CD4-positive, alpha-beta T cell treated with Interleukin-2 at 100 ng/mL for 4 hours (primary cell): ENCODE data around the gene AARS1.
A peak's percentile ranks its signal among the peaks of the same experiment; 100 is the strongest.
"Not testable (repeated sequence)": the region's sequence is repeated elsewhere in the genome, so short reads cannot be mapped to it uniquely, and the experiment has no call there.

Experiments
- DNase-seq: peaks from one replicate; pipeline ENCODE4 v3.0.0-alpha.2; 2020; ENCODE audit warnings: low spot score

AARS1 gene

DNA sequence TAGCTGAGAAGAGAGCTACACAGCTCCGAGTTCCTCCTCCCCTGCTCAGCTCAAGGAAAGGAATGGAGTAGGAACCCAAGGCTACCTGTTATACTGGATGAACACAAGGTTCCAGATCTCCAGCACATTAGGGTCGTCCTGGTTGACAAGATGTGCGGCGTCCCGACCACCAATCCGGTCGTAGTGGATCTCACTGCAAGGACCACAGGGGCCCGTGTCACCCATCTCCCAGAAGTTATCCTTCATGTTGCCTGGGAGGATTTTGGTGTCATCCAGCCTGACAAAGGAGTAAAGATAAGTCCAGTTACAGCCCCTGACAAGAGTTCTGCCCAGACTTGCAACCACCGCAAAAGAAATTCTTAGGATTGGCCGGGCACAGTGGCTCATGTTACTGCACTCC is 17.6 kb downstream of the AARS1 start:
- DNase-seq = no peak

DNA sequence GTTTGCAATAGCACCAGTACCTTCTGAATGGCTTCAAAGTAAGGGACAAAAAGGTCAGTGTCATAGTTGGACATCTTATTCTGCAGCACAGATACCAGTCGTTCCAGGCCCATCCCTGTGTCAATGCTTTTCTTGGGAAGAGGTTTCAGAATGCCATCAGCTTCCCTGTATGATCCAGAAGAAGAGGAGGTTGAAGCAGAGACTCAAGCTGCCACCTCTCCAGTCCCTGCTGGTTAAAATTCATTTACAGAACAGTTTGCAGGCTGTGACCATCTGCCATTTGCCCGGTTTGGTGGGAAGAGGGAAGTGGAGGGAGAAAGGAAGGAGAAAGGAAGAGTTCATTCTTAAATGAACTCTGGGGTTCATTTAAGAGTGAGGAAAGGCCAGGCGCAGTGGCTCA is 19.1 kb downstream of the AARS1 start:
- no peak for DNase-seq

DNA sequence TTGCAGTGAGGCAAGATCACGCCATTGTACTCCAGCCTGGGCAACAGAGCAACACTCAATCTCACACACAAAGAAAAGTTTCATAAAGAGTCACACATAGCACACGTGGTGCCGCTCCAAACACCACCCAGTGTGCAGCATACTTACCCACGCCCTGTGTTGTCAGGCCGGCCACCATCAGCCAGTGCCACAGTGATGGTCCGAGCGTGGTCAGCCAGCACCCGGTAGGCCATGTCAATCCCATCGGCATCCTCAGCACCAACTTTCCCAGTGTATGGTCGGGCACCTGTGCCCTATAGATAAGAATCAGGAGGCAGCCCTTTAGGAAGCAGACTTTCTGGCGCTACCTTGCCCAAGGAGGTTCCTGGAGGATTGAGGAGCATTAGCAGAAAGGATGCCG is 19.8 kb downstream of the AARS1 start:
- DNase-seq = no peak

DNA sequence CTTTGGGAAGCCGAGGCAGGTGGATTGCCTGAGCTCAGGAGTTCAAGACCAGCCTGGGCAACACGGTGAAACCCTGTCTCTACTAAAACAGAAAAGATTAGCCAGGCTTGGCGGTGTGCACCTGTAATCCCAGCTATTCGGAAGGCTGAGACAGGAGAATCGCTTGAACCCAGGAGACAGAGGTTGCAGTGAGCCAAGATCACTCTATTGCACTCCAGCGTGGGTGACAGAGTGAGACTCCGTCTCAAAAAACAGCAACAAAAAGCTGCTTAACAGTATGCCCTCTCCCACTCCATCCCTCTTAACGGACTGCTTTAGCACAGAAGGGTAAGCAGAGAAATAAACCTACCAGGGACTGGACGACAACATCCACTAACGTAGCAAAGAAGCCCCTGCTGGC is 21.4 kb downstream of the AARS1 start:
- DNase-seq = not testable (repeated sequence)

DNA sequence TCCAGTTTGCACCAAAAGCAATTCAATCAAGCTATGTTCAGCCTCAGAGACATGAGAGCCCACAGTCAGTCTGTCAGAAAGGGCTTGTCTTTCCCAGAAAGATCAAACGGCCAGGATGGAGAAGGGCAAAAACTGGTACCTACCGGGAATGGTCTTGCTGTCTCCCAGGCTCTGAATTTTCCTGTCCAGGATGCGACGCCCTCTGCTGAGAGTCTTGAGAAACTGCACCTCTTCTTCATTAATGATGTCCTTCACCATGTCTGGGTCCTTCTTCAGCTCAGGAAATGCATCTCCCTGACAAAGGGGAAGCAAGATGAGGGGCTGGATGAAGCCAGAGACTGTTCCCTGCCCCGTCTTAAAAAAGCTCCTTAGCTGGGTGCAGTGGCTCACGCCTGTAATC is 21.8 kb downstream of the AARS1 start:
- peak; percentile 19 for DNase-seq

DNA sequence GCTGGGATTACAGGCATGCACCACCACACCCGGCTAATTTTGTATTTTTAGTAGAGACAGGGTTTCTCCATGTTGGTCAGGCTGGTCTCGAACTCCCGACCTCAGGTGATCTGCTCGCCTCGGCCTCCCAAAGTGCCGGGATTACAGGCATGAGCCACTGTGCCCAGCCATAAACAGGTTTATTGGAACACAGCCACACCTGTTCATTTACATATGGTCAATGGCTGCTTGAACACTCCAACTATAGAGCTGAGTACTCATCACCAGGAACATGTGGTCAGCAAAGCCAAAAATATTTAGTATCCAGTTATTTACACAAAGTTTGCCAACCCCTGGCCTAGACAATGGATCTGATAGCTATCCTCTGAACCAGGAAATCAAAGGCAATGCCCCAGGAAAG is 29.4 kb downstream of the AARS1 start:
- not testable (repeated sequence) for DNase-seq

DNA sequence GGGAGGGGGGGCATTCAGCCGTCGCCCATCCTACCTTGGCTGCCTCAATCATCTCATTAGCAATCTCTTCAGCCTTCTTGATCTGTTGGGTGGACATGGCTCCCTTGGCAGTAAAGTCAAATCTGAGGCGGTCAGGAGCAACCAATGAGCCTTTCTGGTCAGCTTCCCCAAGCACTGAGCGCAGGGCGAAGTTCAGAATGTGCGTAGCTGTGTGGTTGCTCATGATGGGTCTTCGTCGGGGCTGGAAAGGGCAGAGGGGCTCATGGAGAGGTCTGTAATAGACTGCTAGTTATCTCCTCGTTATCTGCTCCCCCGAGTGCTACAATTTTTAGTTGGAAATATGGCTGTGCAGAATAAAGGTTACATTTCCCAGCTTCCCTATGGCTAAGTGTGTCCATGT is 30.4 kb downstream of the AARS1 start:
- no peak for DNase-seq

DNA sequence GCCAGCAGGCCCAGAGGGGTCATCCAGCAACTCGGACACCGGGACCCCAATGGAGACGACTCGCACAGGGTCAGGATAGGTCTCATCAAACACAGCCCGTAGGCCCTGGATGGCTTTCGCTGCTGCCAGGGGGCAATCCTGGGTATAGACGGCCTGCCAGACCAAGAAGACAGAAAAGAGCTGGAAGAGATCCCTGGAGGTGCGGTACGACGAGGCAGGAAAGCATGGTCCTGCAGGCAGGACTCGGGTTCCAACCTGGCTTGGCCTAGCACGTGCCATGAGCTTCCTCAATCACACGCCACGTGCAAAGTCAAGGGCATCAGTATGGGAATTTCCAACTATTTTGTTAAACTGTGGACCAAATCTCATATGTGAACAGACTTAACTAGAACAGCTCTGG is 31.2 kb downstream of the AARS1 start:
- DNase-seq = no peak

DNA sequence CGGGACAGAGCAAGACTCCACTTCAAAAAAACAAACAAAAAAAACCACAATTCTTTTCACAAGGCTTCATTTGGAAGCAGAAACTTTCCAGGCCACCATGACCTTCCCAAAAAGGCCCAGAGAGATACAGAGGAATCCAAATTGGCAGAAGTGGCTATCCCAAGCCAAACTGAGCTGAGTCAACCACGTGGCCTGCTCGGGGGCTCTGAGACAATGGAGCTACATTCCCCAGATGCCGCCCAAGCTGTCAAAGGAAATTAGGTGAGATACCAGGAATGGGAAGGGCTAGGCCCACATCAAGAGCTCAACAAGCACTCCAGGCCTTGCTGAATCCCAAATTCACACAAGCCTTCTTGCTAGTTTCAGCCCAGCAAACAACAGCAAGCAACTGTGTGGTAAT is 31.9 kb downstream of the AARS1 start:
- DNase-seq = no peak

DNA sequence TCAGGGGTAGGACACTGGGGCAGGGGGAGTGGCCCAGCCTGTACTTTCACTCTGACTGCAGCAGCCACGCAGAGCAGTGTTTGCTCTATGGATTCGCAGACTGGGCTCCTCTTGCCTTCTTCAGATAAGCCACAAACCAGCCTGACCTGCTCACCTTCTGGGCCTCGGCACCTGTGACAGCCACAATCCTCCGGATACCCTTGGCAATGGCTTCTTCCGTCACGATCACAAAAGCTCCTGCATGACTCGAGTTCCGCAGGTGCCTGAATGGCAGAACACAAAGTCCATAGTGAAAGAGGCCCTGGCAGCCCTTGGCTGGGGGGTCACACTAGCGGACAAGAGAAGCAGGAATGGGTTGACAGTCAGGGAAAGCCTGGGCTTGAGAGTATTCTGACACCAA is 33.7 kb downstream of the AARS1 start:
- no peak for DNase-seq

DNA sequence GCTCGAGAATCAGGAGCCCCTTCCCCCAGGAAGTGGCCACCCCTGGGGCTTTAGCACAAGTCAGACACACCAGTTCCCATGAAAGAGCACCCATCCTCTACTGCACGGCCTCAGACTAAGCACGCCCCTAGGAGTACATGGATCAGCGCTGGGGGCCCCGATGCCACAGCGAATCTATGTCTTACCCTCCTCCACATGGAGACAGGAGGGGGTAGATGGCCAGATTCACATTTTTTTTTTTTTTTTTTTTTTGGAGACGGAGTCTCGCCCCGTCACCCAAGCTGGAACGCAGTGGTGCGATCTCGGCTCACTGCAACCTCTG is 34.4 kb downstream of the AARS1 start:
- no peak for DNase-seq

DNA sequence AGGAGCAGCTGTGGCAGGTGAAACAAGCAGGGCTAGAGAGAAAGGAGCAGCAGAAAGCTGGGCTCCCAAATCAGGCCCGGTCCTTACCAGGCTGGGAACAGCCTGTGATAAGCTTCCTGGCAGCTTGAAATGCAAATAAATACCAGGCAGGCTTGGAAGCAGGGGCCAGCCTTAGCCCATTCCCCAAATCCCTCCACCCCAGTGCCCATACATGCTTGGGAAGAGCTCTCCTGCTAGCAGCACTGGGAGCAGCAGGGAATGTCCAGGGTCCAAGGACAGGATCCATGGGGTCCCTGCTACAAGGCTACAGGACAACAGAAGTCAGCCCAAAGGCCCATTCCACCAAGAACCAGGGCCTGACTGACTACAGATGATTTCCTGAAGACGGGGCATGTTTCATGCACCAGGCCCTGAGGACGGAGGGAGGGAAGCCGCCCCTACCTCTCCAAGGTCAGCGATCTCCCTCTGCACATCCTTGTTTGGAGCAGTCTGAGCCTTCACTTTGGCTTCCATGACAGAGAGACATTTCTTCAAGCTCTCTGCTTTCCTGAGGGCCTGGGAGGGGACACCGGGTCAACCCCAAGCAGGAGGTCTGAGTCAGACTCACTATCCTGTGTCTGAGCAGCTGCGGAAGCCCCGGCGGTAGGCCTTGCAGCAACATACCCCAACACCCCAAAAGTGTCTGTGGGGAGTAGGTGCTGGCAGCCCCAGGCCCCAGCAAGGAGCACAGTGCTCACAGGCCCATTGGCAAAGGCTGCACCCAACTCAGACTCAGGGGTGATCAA is 34.9 kb downstream of the AARS1 start:
- DNase-seq = no peak

DNA sequence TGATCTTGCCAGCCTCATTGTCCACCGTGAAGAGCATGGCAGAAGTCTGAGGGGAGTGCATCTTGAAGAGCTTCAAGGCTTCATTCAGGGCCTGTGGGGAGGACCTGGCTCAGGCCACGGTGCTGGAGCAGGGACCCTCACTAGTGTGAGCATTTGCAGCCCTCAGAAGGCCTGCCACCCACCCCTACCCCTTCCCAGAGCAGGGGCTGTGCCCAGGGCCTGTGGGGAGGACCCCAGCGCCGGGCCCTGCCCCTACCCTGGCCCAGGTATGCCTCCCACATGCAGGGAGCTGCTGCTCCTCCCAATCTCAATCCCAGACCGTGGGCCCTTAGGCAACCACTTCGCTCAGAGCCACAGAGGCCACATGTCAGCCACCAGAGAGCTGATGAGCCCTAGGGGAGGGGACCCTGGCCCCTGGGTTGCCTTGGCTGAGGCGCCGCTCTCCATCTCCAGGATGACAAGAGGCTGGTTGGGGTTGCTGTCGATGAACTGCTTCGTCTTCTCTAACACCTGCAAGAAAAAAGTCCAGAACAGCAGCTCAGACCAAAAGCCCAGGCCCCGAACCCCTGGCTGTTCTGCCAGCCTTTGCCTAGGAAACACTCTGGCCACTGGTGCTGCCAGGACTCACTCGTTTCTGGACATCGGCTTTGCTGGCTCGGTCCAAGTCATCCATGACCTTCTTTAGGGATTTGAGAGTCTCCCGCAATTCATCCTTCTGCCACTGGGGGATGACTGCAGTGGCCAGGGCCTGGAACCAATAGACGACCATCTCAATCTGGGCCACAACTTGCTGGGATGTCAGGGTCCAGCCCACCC is 35.8 kb downstream of the AARS1 start:
- peak; percentile 40 for DNase-seq

DNA sequence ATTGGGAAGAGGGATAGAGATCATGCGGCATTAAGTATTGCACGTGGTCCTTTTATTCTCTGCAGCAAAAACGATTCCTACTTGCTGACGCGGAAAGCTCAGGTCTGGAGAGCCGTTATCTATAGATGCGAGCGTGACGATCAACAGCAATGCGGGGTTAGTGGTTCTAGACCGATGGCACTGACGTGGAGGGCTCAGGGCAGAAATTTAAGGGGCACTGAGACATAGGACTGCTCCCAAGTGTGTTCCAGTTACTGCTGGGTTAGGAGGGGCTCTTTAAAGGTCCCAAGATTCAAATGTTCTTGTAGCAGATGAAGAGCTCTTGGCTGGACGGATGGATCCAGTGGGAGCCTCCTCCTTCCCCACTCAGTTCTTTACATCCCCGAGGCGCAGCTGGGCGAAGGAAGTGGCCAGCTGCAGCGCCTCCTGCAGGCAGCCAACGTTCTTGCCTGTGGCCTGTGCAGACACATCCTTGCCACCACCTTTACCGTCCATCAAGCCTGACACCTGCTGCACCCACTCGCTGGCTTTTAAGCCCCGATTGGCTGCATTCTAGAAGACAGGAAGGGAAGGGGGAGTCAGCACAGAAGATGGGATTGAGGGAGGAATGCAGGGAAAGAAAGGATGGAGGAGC is 36.8 kb downstream of the AARS1 start:
- DNase-seq = no peak

DNA sequence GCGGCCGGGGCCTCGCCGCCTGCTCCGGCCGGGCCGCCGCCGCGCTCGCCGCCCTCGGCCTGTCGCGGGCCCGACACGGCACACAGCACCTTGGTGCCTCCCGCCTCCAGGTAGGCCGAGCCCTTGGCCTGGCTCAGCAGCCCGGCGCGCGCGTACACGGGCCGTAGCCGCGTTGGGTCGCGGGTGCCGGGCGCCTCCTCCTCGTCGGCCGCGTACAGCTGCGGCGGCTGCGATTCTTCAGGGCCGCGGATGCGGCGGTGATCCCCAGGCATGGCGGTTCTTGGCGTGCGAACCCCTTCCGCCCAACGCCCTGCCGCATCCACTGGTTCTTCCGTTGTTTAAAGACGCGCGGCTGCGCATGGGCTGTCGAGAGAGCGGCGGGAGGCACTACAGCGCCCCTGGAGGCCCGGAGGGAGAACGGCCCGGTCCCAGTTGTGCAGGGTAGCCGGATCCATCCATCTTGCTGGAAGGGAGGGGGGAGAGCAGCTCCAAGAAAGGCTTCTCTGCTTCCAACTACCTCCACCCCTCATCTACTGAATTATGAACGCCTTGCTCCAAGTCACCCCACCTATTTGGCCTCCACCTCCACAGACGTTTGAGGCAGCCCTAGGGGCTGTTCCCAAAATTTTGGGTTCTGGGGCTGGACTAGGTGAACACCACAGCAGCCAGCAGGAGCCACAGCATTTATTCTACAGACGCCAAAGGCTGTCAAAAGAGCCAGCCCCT is 37.5 kb downstream of the AARS1 start, which contains the start of gene EXOSC6:
TSS of gene EXOSC6 (minus strand) at position 312 of the 726 bp plus-strand sequence. CDS start at position 272, 40 bp downstream.
- DNase-seq = peak; percentile 92

DNA sequence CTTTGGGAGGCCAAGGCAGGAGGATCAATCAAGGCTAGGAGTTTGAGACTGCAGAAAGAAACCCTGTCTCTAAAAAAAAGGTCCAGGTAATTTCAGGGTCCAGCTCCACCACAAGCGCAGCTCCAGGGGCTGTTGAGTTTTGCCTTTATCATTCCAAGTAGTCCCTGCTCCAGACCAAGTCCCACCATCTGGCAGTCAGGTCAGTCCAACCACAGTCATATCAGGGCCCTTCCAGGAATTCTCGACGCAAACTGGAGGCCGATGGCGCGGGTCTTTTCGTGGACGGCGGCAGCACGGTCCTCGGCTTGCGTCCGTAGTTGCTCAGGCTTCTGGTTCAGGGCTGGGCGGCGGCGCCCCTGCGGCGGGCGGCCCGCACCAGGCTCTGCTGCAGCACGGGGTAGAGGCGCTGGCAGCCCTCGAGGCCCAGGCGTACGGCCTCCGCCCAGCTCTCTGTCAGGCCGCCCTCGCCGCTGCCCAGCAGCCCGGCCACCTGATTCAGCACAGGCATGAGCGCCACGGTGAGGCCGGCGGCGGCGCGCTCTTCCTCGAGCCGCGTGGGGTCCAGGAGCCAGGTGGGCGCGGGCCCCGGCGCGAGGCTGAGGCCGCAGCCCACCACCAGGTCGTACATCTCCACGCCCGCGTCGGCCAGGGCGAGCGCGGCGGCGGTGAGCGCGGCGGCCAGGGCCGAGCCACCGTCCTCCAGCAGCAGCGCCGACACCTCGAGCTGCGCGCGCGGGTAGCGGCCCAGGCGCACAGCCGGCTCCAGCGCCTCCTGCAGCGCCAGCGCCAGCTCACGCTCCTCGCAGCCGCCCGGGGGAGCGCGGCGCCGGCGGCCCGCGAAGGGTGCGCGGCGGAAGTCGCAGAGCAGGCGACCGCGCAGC is 38.3 kb downstream of the AARS1 start:
- peak; percentile 33 for DNase-seq

DNA sequence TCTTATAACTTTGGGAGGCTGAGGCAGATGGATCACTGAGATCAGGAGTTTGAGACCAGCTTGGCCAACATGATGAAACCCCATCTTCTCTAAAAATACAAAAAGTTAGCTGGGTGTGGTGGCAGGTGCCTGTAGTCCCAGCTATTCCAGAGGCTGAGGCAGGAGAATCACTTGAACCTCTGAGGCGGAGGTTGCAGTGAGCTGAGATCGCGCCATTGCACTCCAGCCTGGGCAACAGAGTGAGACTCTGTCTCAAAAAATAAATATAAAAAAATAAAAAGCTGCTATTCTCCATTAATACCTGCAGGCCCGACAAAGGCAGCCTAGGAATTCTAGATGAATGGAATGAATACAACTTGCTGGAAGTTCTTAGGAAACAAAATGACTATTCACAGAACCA is 39.6 kb downstream of the AARS1 start:
- DNase-seq = not testable (repeated sequence)

DNA sequence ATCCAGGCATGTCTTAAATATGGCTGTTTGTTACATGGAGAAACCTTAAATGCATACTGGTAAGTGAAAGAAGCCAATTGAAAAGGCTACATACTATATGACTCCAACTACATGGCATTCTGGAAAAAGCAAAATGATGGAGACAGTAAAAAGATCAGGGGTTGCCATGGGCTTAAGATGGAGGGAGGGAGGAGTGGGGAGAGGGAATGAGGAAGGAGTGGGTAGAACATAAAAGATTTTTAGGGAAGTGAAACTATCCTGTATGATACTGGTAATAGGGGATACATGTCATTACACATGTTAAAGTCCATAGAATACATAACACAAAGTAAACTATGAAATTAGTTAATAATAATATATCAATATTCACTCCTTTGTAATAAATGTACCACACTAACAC is 50.5 kb downstream of the AARS1 start:
- DNase-seq = not testable (repeated sequence)

DNA sequence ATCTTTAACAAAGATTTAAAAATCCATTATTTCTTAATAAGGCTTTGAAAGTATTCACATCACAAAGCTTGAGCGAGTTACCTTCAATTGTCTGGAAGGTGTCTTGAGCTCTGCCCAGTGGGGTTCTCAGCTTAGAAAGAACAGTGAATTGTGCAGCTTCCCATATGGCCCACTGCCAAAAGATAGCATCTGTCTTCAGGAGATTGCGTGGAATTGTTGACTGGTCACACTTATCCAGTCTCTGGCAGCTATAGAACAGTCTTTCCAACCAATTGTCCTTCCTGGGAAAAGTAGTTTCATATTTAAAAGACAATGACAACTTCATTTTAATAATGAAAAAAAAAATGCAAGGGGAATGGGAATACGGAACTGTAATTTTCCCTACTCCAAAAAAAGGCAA is 57.5 kb downstream of the AARS1 start:
- not testable (repeated sequence) for DNase-seq

DNA sequence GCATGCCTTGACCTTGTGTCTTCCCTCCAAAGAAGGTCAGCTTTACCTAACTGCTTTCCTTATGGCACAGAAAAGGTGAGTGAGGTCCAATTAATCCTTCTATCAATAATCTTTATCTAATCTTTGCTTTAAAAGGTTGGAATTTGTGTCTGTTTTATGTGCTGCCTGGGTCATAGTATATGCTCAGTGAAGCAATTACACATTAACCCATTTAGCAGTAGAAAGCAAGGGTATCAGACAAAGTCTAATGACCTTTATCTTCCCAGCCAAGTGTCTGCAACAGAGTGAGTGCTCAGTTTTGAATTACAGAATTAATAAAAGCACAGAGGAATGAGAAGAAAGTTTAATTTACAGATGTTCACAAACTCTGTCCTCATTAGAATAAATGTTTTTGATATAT is 63.3 kb downstream of the AARS1 start:
- not testable (repeated sequence) for DNase-seq

DNA sequence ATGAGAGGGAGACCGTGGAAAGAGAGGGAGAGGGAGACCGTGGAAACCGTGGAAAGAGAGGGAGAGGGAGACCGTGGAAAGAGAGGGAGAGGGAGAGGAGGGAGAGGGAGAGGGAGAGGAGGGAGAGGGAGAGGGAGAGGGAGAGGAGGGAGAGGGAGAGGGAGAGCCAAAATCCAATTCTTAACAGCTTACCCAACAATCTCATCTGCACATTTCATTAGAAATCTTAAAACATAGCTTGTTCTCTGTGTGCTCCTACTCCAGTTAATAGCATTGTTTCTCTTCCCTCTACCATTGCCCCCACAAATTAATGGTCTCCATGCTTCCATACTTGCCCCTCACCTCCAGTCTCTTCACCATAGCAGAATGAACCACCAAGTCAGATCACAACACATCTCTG is 63.9 kb downstream of the AARS1 start:
- DNase-seq = not testable (repeated sequence)
